Measurements from ENCODE around the gene PIEZO2. TPM values are rescaled to one million over a fixed set of nuclear protein-coding genes. Genes with fewer than 3 reads are reported as not detected.

Gene PIEZO2
- total RNA-seq, 1 experiment from 2014 or later = 10.7 TPM

- TF ChIP-seq E2F4 (CRISPR knock-in tag; IDR thresholded peaks at IDR 0.05; ENCODE audit: borderline replicate concordance, low read depth) (no peak), ATF3 (CRISPR knock-in tag; conservative IDR thresholded peaks at IDR 0.05) (no peak), ZBTB43 (CRISPR knock-in tag; IDR thresholded peaks at IDR 0.05) (no peak), E2F5 (CRISPR knock-in tag; IDR thresholded peaks at IDR 0.05) (no peak), ZSCAN18 (CRISPR knock-in tag; IDR thresholded peaks at IDR 0.05) (no peak), IRF2 (CRISPR knock-in tag; IDR thresholded peaks at IDR 0.05; ENCODE audit: borderline replicate concordance, low read depth) (no peak), GRHL2 (CRISPR knock-in tag; IDR thresholded peaks at IDR 0.05; ENCODE audit: insufficient replicate concordance, severe bottlenecking) (no peak), ATF1 (CRISPR knock-in tag; IDR thresholded peaks at IDR 0.05) (no peak), NFATC4 (CRISPR knock-in tag; IDR thresholded peaks at IDR 0.05) (no peak), HMGXB4 (CRISPR knock-in tag; IDR thresholded peaks at IDR 0.05) (no peak), ZNF425 (CRISPR knock-in tag; conservative IDR thresholded peaks at IDR 0.05) (no peak), ZNF512 (CRISPR knock-in tag; IDR thresholded peaks at IDR 0.05; ENCODE audit: borderline replicate concordance) (no peak), CTCF (IDR thresholded peaks at IDR 0.05) (no peak), ZNF263 (CRISPR knock-in tag; IDR thresholded peaks at IDR 0.05; ENCODE audit: low read depth) (no peak)
Observed at GRCh38 chr18:11146947-11147345, 2.4 kb downstream of the PIEZO2 start (continued).
